IMR-90 (cell line): Measurements from ENCODE around the gene DBH. TPM values are rescaled to one million over a fixed set of nuclear protein-coding genes. Genes with fewer than 3 reads are reported as not detected.

Experiments
- ATAC-seq: fragments of 200-7000 bp; cut with Tn5 transposase; 2 replicates; pipeline ENCODE4 v1.9.1; 2020; ENCODE audit warnings: low read depth, mild to moderate bottlenecking, moderate library complexity
- BruUV-seq: library from RNA; stranded (reverse); fragments of 400-500 nt; replicated peaks from 2 replicates; lab custom pipeline; 2021; lab: Mats Ljungman, UMichigan
- CTCF ChIA-PET: fragments of 300-600 bp; formaldehyde crosslinking; extraction: SDS; loops from one replicate; lab custom pipeline; 2021; ENCODE audit warnings: antibody characterized with exemption; lab: Yijun Ruan, JAX
- POLR2A ChIA-PET: fragments of 300-600 bp; sonication (Branson Sonifier 250); formaldehyde crosslinking; loops from one replicate; lab custom pipeline; 2022; ENCODE audit warnings: antibody characterized with exemption; ENCODE audit not compliant: unreplicated experiment; lab: Charles Lee
- DNase-seq: peaks from one replicate; pipeline ENCODE4 v3.0.0; 2013
- H2AFZ ChIP-seq: replicated peaks from 2 replicates; pipeline ENCODE3; 2013; ENCODE audit warnings: low read length, mild to moderate bottlenecking; ENCODE audit not compliant: poor library complexity
- H2AK5ac ChIP-seq: 2 replicates; pipeline ENCODE4 v1.6.1; 2013; ENCODE audit warnings: low read depth, low read length, inconsistent platforms
- H2AK9ac ChIP-seq: replicated peaks from 2 replicates; pipeline ENCODE3; 2013; ENCODE audit warnings: mild to moderate bottlenecking, low read depth, low read length, moderate library complexity; ENCODE audit not compliant: poor library complexity
- H2BK120ac ChIP-seq: 2 replicates; pipeline ENCODE4 v1.6.1; 2013; ENCODE audit warnings: low read depth, low read length, inconsistent platforms
- H2BK15ac ChIP-seq: 3 replicates; pipeline ENCODE4 v1.6.1; 2013; ENCODE audit warnings: low read depth, low read length, inconsistent platforms
- H2BK20ac ChIP-seq: 2 replicates; pipeline ENCODE4 v1.6.1; 2013; ENCODE audit warnings: low read depth, mild to moderate bottlenecking, inconsistent platforms, low read length, moderate library complexity
- H2BK5ac ChIP-seq: 2 replicates; pipeline ENCODE4 v1.6.1; 2013; ENCODE audit warnings: mild to moderate bottlenecking, low read depth, low read length, inconsistent platforms; ENCODE audit not compliant: poor library complexity, severe bottlenecking
- H3K14ac ChIP-seq: replicated peaks from 2 replicates; pipeline ENCODE4 v1.6.1; 2013; ENCODE audit warnings: low read depth, low read length, inconsistent platforms
- H3K18ac ChIP-seq: 2 replicates; pipeline ENCODE4 v1.6.1; 2013; ENCODE audit warnings: low read depth, low read length, control low read depth
- H3K23ac ChIP-seq: 2 replicates; pipeline ENCODE4 v1.6.1; 2013; ENCODE audit warnings: low read depth, low read length, inconsistent platforms
- H3K27ac ChIP-seq: 2 replicates; pipeline ENCODE4 v1.5.1; 2013; ENCODE audit warnings: mild to moderate bottlenecking, control low read depth, low read length; ENCODE audit not compliant: insufficient read depth
- H3K27me3 ChIP-seq: 2 replicates; pipeline ENCODE4 v1.6.1; 2013; ENCODE audit warnings: low read length; ENCODE audit not compliant: control insufficient read depth, insufficient read depth
- H3K36me3 ChIP-seq: 2 replicates; pipeline ENCODE4 v1.6.1; 2013; ENCODE audit warnings: low read length, mixed read lengths; ENCODE audit not compliant: control insufficient read depth, insufficient read depth
- H3K4ac ChIP-seq: 2 replicates; pipeline ENCODE4 v1.6.1; 2013; ENCODE audit warnings: low read depth, low read length, inconsistent platforms
- H3K4me1 ChIP-seq: 2 replicates; pipeline ENCODE4 v1.6.1; 2013; ENCODE audit warnings: low read length, mixed read lengths; ENCODE audit not compliant: control insufficient read depth, insufficient read depth
- H3K4me2 ChIP-seq: 2 replicates; pipeline ENCODE4 v1.6.1; 2013; ENCODE audit warnings: low read depth, mild to moderate bottlenecking, control low read depth, low read length, moderate library complexity
- H3K4me3 ChIP-seq: 2 replicates; pipeline ENCODE4 v1.5.1; 2013; ENCODE audit warnings: low read depth, mild to moderate bottlenecking, control low read depth, low read length, moderate library complexity; ENCODE audit not compliant: insufficient read depth
- H3K56ac ChIP-seq: 2 replicates; pipeline ENCODE4 v1.6.1; 2013; ENCODE audit warnings: low read length, inconsistent platforms; ENCODE audit not compliant: insufficient read depth; ENCODE audit errors: extremely low read depth
- H3K79me1 ChIP-seq, 2 experiments: 2 replicates each; pipeline ENCODE4 v1.6.1; 2013; ENCODE audit warnings: low read length in 2 of 2, inconsistent platforms in 1 of 2, low read depth in 1 of 2
- H3K9ac ChIP-seq: 2 replicates; pipeline ENCODE4 v1.6.1; 2013; ENCODE audit warnings: low read depth, low read length, control low read depth
- H3K9me1 ChIP-seq: 2 replicates; pipeline ENCODE4 v1.6.1; 2013; ENCODE audit warnings: low read length, inconsistent platforms; ENCODE audit not compliant: insufficient read depth
- H3K9me3 ChIP-seq: 2 replicates; pipeline ENCODE4 v1.6.1; 2013; ENCODE audit warnings: low read length; ENCODE audit not compliant: control insufficient read depth, insufficient read depth
- H4K20me1 ChIP-seq: 2 replicates; pipeline ENCODE4 v1.6.1; 2013; ENCODE audit warnings: low read length, inconsistent platforms; ENCODE audit not compliant: insufficient read depth
- H4K5ac ChIP-seq: 2 replicates; pipeline ENCODE4 v1.6.1; 2013; ENCODE audit warnings: mild to moderate bottlenecking, low read depth, low read length, control low read depth
- H4K8ac ChIP-seq, 2 experiments: 2 replicates each; pipeline ENCODE4 v1.6.1; 2013; ENCODE audit warnings: low read depth in 2 of 2, low read length in 2 of 2, control low read depth in 1 of 2, inconsistent platforms in 1 of 2
- H4K91ac ChIP-seq: 2 replicates; pipeline ENCODE4 v1.6.1; 2013; ENCODE audit warnings: low read depth, low read length, inconsistent platforms; ENCODE audit not compliant: insufficient read depth
- BHLHE40 ChIP-seq: fragments of 150-350 bp; IDR thresholded peaks from 2 replicates; pipeline ENCODE4 v1.6.1; 2016; ENCODE audit warnings: mild to moderate bottlenecking, low read depth, low read length
- CEBPB ChIP-seq: IDR thresholded peaks from 2 replicates; pipeline ENCODE4 v1.6.1; 2012; ENCODE audit warnings: low read depth, low read length, improper control_type of control experiment
- CHD1 ChIP-seq: IDR thresholded peaks from 2 replicates; pipeline ENCODE4 v1.6.1; 2012; ENCODE audit warnings: low read depth, low read length, improper control_type of control experiment
- CTCF ChIP-seq: conservative IDR thresholded peaks from 2 replicates; pipeline ENCODE4 v1.5.1; 2012; ENCODE audit warnings: mild to moderate bottlenecking, low read depth, low read length, improper control_type of control experiment
- ELK1 ChIP-seq: fragments of 150-350 bp; IDR thresholded peaks from 2 replicates; pipeline ENCODE4 v1.6.1; 2016; ENCODE audit warnings: low read depth, mild to moderate bottlenecking, low read length, moderate library complexity, borderline replicate concordance
- FOS ChIP-seq: fragments of 150-350 bp; IDR thresholded peaks from 2 replicates; pipeline ENCODE4 v1.6.1; 2016; ENCODE audit warnings: low read depth, low read length
- MAFK ChIP-seq: IDR thresholded peaks from 2 replicates; pipeline ENCODE4 v1.6.1; 2012; ENCODE audit warnings: low read depth, low read length, improper control_type of control experiment
- MAZ ChIP-seq: IDR thresholded peaks from 2 replicates; pipeline ENCODE4 v1.6.1; 2012; ENCODE audit warnings: low read depth, mild to moderate bottlenecking, low read length, improper control_type of control experiment, moderate library complexity, borderline replicate concordance
- MXI1 ChIP-seq: IDR thresholded peaks from 2 replicates; pipeline ENCODE4 v1.6.1; 2012; ENCODE audit warnings: low read depth, mild to moderate bottlenecking, low read length, moderate library complexity, borderline replicate concordance
- NFE2L2 ChIP-seq: fragments of 150-350 bp; IDR thresholded peaks from 2 replicates; pipeline ENCODE4 v1.6.1; 2016; ENCODE audit warnings: low read depth, mild to moderate bottlenecking, low read length
- POLR2A ChIP-seq: IDR thresholded peaks from 2 replicates; pipeline ENCODE4 v1.6.1; 2012; ENCODE audit warnings: mild to moderate bottlenecking, low read depth, low read length
- RAD21 ChIP-seq: IDR thresholded peaks from 2 replicates; pipeline ENCODE4 v1.6.1; 2012; ENCODE audit warnings: low read length, improper control_type of control experiment
- RCOR1 ChIP-seq: IDR thresholded peaks from 2 replicates; pipeline ENCODE4 v1.6.1; 2012; ENCODE audit warnings: mild to moderate bottlenecking, low read length, improper control_type of control experiment; ENCODE audit not compliant: insufficient replicate concordance
- RFX5 ChIP-seq: IDR thresholded peaks from 2 replicates; pipeline ENCODE4 v1.8.0; 2012; ENCODE audit warnings: low read depth, mild to moderate bottlenecking, low read length, moderate library complexity
- SMC3 ChIP-seq: fragments of 150-350 bp; IDR thresholded peaks from 2 replicates; pipeline ENCODE4 v1.6.1; 2016; ENCODE audit warnings: low read depth, mild to moderate bottlenecking, antibody characterized with exemption, low read length, moderate library complexity
- WGBS, 2 experiments: methylation state at CpG; one replicate each; pipeline versions ENCODE4 v1.1.5 to v1.1.7; 2013; ENCODE audit warnings: missing lambda C conversion rate in 2 of 2; ENCODE audit not compliant: insufficient read length in 1 of 2; ENCODE audit errors: extremely low coverage in 2 of 2; 5-methylcytosine and 5-hydroxymethylcytosine counted together
- dilution Hi-C: fragments of 300-500 bp; cut with HindIII; formaldehyde crosslinking; loops from one replicate; pipeline ENCODE4 v1.14.3; 2018; ENCODE audit warnings: low sequenced_read_pairs; ENCODE audit not compliant: unreplicated experiment
- in situ Hi-C: fragments of 300-500 bp; cut with MboI; formaldehyde crosslinking; loops from 3 replicates; pipeline ENCODE4 v1.14.3; 2019; ENCODE audit warnings: low sequenced_read_pairs, inconsistent platforms, mixed read lengths
- intact Hi-C: fragments of 100-400 bp; cut with micrococcal nuclease; formaldehyde crosslinking; loops from 2 replicates; pipeline ENCODE4 v1.10.0; 2022
- polyA plus RNA-seq, 3 experiments: library from polyadenylated mRNA; depleted of rRNA; stranded (reverse); fragments of >200 nt; gene quantifications; 2 replicates each; pipeline ENCODE4 v1.2.3, GENCODE V29; 2012; ENCODE audit warnings: low replicate concordance in 1 of 3
- total RNA-seq: library from RNA; depleted of rRNA; stranded (reverse); fragments of >200 nt; gene quantifications from 2 replicates; pipeline ENCODE4 v1.2.3, GENCODE V29; 2012
- TF ChIP-seq, protein P1 (sequence below): fragments of 150-350 bp; IDR thresholded peaks from 2 replicates; pipeline ENCODE4 v1.6.1; 2017; ENCODE audit warnings: mild to moderate bottlenecking, antibody characterized with exemption, low read length, low read depth

Gene DBH
- total and polyA plus RNA-seq, 2 of the 4 experiments (the other 2 are of a cell fraction), result not detected

- H3K9ac ChIP-seq, result no peak overlapping the region
- H3K14ac ChIP-seq, result no peak overlapping the region
- no peak overlapping the region for H2AFZ ChIP-seq
- H4K20me1 ChIP-seq, result no peaks in the 10 kb centered on the region
- H2BK20ac ChIP-seq, result no peak overlapping the region
- H3K23ac ChIP-seq, result no peak overlapping the region
- ChIA-PET CTCF (interaction anchor here (0.6 kb wide), 1 partner anchor 94 kb away, joined by 3 read pairs; no protein-coding TSS in a partner anchor), POLR2A (no interaction called here)
- no peak overlapping the region for H3K18ac ChIP-seq
- H2AK5ac ChIP-seq, result no peak overlapping the region
- no peak overlapping the region for H4K5ac ChIP-seq
- intact Hi-C loops, result no loop called here
- H3K36me3 ChIP-seq, result no peaks in the 10 kb centered on the region
- H3K27me3 ChIP-seq, result peaks cover 46% of the 10 kb centered on the region
- dilution Hi-C loops, result no loop called here
- in situ Hi-C loops, result no loop called here
- H4K8ac ChIP-seq, result no peak overlapping the region
- no peak overlapping the region for H2BK5ac ChIP-seq
- H3K4me1 ChIP-seq, result no peaks in the 10 kb centered on the region
- H2BK120ac ChIP-seq, result no peak overlapping the region
- no peak for TF ChIP-seq BHLHE40
- TF ChIP-seq POLR2A, result no peak
- no peak for TF ChIP-seq RCOR1
- TF ChIP-seq MAZ, result no peak
- no peak for TF ChIP-seq ELK1
- TF ChIP-seq CHD1, result no peak
- TF ChIP-seq RFX5, result no peak
- TF ChIP-seq FOS, result no peak
- TF ChIP-seq MXI1, result no peak
- TF ChIP-seq RAD21, result no peak
- TF ChIP-seq MAFK, result no peak
- TF ChIP-seq, protein P1, sequence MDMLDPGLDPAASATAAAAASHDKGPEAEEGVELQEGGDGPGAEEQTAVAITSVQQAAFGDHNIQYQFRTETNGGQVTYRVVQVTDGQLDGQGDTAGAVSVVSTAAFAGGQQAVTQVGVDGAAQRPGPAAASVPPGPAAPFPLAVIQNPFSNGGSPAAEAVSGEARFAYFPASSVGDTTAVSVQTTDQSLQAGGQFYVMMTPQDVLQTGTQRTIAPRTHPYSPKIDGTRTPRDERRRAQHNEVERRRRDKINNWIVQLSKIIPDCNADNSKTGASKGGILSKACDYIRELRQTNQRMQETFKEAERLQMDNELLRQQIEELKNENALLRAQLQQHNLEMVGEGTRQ, result no peak
- no peak for TF ChIP-seq SMC3
- TF ChIP-seq NFE2L2, result no peak
- TF ChIP-seq CEBPB, result no peak
- TF ChIP-seq CTCF, result no peak
- no peak overlapping the region for H2AK9ac ChIP-seq
- no peak overlapping the region for H3K27ac ChIP-seq
- H4K91ac ChIP-seq, result no peak overlapping the region
- H3K9me3 ChIP-seq, result no peaks in the 10 kb centered on the region
- WGBS, 2 experiments, result 0% methylated on average over 1 of the region's 8 CpGs; no CpG with 5 or more reads in 1 of the 2 experiments
- H3K4me3 ChIP-seq, result no peak overlapping the region
- ATAC-seq (no peak), DNase-seq (no peak)
- no peak overlapping the region for H3K4me2 ChIP-seq
- H3K4ac ChIP-seq, result no peak overlapping the region
- no TSS peak for BruUV-seq
- H3K56ac ChIP-seq, result no peak overlapping the region
- no peak overlapping the region for H2BK15ac ChIP-seq
- H3K9me1 ChIP-seq, result no peaks in the 10 kb centered on the region
- no peaks in the 10 kb centered on the region for H3K79me1 ChIP-seq
Measured at GRCh38 chr9:133619791-133620190, 16.4 kb upstream of the DBH start.
